Stimulated activated CD4-positive, alpha-beta T cell treated with anti-CD3 and anti-CD28 coated beads, TNF-alpha, amount 100 ng/mL, for 1 hour (primary cell): ENCODE data around the gene OR51I2.

ENCODE experiments used
- DNase-seq, 3 donors: peaks; one replicate each; pipeline ENCODE4 v3.0.0-alpha.2; 2020; ENCODE audit warnings: low read depth in 3 of 3, low spot score in 1 of 3

Gene OR51I2

GRCh38 chr11:5505363-5506048 is 56.4 kb downstream of the OR51I2 start:
- no peak for DNase-seq
